Measurements from ENCODE around the gene PYCARD.

GRCh38 chr16:31250782-31251384, 48.3 kb upstream of the PYCARD start:
- TF ChIP-seq CTCF (IDR thresholded peaks at IDR 0.05), result no peak
- TF ChIP-seq POLR2A (IDR thresholded peaks at IDR 0.05), result no peak
- TF ChIP-seq EP300 (IDR thresholded peaks at IDR 0.05), result no peak
